ENCODE results near the gene SNRNP35.

GRCh38 chr12:123513805-123514204 lies 55.9 kb downstream of the SNRNP35 start:
- no peak for TF ChIP-seq CTCF (IDR thresholded peaks at IDR 0.05 in 4 of 5, conservative IDR thresholded peaks at IDR 0.05 in 1 of 5)
- no peak for TF ChIP-seq POLR2A (IDR thresholded peaks at IDR 0.05)
